ENCODE results near the gene GGA2.
"Not testable (repeated sequence)": the region's sequence is repeated elsewhere in the genome, so short reads cannot be mapped to it uniquely, and the experiment has no call there.

The GGA2 gene

GRCh38 chr16:23504453-23505179 lies 5.7 kb downstream of the GGA2 start:
- in situ Hi-C loops (cut with MboI; ENCODE audit: low sequenced_read_pairs): no loop called here

- in situ Hi-C loops (cut with MboI; ENCODE audit: low sequenced_read_pairs): no loop called here
Measured at GRCh38 chr16:23504076-23504452, 6.2 kb downstream of the GGA2 start.

- in situ Hi-C loops (cut with MboI; ENCODE audit: low sequenced_read_pairs): no loop called here
Measured at GRCh38 chr16:23502466-23502865, 7.8 kb downstream of the GGA2 start.

GRCh38 chr16:23501291-23501690 lies 9.0 kb downstream of the GGA2 start:
- in situ Hi-C loops (cut with MboI; ENCODE audit: low sequenced_read_pairs): no loop called here

- in situ Hi-C loops (cut with MboI; ENCODE audit: low sequenced_read_pairs): no loop called here
Measured at GRCh38 chr16:23500862-23501225, 9.4 kb downstream of the GGA2 start.

GRCh38 chr16:23500212-23500861 lies 10.0 kb downstream of the GGA2 start:
- in situ Hi-C loops (cut with MboI; ENCODE audit: low sequenced_read_pairs): no loop called here

GRCh38 chr16:23499801-23500200 lies 10.5 kb downstream of the GGA2 start:
- in situ Hi-C loops (cut with MboI; ENCODE audit: low sequenced_read_pairs): no loop called here

- in situ Hi-C loops (cut with MboI; ENCODE audit: low sequenced_read_pairs): no loop called here
Measured at GRCh38 chr16:23498863-23499262, 11.4 kb downstream of the GGA2 start.

GRCh38 chr16:23497543-23497868 lies 12.8 kb downstream of the GGA2 start:
- in situ Hi-C loops (cut with MboI; ENCODE audit: low sequenced_read_pairs): no loop called here

- in situ Hi-C loops (cut with MboI; ENCODE audit: low sequenced_read_pairs): no loop called here
Measured at GRCh38 chr16:23496821-23497542, 13.3 kb downstream of the GGA2 start.

- in situ Hi-C loops (cut with MboI; ENCODE audit: low sequenced_read_pairs): no loop called here
Measured at GRCh38 chr16:23495671-23496070, 14.6 kb downstream of the GGA2 start.

- in situ Hi-C loops (cut with MboI; ENCODE audit: low sequenced_read_pairs): no loop called here
Measured at GRCh38 chr16:23494188-23494587, 16.1 kb downstream of the GGA2 start.

- in situ Hi-C loops (cut with MboI; ENCODE audit: low sequenced_read_pairs): no loop called here
Measured at GRCh38 chr16:23491490-23492391, 18.6 kb downstream of the GGA2 start.

- in situ Hi-C loops (cut with MboI; ENCODE audit: low sequenced_read_pairs): no loop called here
Measured at GRCh38 chr16:23486480-23486879, 23.8 kb downstream of the GGA2 start.

- in situ Hi-C loops (cut with MboI; ENCODE audit: low sequenced_read_pairs): no loop called here
Measured at GRCh38 chr16:23485841-23486240, 24.5 kb downstream of the GGA2 start.

GRCh38 chr16:23485257-23485614 lies 25.1 kb downstream of the GGA2 start:
- in situ Hi-C loops (cut with MboI; ENCODE audit: low sequenced_read_pairs): no loop called here

GRCh38 chr16:23484510-23485256 lies 25.6 kb downstream of the GGA2 start:
- in situ Hi-C loops (cut with MboI; ENCODE audit: low sequenced_read_pairs): no loop called here

- in situ Hi-C loops (cut with MboI; ENCODE audit: low sequenced_read_pairs): not testable (repeated sequence)
Measured at GRCh38 chr16:23483492-23483891, 26.8 kb downstream of the GGA2 start.

- in situ Hi-C loops (cut with MboI; ENCODE audit: low sequenced_read_pairs): no loop called here
Measured at GRCh38 chr16:23482778-23483177, 27.5 kb downstream of the GGA2 start.

GRCh38 chr16:23480257-23480656 lies 30.0 kb downstream of the GGA2 start:
- in situ Hi-C loops (cut with MboI; ENCODE audit: low sequenced_read_pairs): no loop called here

- in situ Hi-C loops (cut with MboI; ENCODE audit: low sequenced_read_pairs): no loop called here
Measured at GRCh38 chr16:23479138-23479537, 31.2 kb downstream of the GGA2 start.

Data from HL-60/S4 treated with retinoic acid at 250 ng/mL for 4 days and 3 days (cell line).